ENCODE measurements around the gene CDC27.
"Not testable (repeated sequence)": the region's sequence is repeated elsewhere in the genome, so short reads cannot be mapped to it uniquely, and the experiment has no call there.

DNA sequence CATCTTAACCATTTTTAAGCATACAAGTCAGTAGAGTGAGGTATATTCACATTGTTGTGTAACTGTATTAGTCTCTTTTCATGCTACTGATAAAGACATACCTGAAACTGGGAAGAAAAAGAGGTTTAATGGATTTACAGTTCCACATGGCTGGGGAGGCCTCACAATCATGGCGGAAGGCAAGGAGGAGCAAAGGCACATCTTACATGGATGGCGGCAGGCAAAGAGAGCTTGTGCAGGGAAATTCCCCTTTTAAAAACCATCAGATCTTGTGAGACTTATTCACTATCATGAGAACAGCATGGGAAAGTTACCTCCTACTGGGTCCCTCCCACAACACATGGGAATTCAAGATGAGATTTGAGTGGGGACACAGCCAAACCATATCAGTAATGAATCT lies 35.0 kb upstream of the CDC27 start:
- TF ChIP-seq, protein P1, sequence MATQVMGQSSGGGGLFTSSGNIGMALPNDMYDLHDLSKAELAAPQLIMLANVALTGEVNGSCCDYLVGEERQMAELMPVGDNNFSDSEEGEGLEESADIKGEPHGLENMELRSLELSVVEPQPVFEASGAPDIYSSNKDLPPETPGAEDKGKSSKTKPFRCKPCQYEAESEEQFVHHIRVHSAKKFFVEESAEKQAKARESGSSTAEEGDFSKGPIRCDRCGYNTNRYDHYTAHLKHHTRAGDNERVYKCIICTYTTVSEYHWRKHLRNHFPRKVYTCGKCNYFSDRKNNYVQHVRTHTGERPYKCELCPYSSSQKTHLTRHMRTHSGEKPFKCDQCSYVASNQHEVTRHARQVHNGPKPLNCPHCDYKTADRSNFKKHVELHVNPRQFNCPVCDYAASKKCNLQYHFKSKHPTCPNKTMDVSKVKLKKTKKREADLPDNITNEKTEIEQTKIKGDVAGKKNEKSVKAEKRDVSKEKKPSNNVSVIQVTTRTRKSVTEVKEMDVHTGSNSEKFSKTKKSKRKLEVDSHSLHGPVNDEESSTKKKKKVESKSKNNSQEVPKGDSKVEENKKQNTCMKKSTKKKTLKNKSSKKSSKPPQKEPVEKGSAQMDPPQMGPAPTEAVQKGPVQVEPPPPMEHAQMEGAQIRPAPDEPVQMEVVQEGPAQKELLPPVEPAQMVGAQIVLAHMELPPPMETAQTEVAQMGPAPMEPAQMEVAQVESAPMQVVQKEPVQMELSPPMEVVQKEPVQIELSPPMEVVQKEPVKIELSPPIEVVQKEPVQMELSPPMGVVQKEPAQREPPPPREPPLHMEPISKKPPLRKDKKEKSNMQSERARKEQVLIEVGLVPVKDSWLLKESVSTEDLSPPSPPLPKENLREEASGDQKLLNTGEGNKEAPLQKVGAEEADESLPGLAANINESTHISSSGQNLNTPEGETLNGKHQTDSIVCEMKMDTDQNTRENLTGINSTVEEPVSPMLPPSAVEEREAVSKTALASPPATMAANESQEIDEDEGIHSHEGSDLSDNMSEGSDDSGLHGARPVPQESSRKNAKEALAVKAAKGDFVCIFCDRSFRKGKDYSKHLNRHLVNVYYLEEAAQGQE (IDR thresholded peaks at IDR 0.05; ENCODE audit: insufficient read depth in 1 of 2, low read depth in 2 of 2, low read length in 1 of 2): not testable (repeated sequence)
- TF ChIP-seq, protein P2, sequence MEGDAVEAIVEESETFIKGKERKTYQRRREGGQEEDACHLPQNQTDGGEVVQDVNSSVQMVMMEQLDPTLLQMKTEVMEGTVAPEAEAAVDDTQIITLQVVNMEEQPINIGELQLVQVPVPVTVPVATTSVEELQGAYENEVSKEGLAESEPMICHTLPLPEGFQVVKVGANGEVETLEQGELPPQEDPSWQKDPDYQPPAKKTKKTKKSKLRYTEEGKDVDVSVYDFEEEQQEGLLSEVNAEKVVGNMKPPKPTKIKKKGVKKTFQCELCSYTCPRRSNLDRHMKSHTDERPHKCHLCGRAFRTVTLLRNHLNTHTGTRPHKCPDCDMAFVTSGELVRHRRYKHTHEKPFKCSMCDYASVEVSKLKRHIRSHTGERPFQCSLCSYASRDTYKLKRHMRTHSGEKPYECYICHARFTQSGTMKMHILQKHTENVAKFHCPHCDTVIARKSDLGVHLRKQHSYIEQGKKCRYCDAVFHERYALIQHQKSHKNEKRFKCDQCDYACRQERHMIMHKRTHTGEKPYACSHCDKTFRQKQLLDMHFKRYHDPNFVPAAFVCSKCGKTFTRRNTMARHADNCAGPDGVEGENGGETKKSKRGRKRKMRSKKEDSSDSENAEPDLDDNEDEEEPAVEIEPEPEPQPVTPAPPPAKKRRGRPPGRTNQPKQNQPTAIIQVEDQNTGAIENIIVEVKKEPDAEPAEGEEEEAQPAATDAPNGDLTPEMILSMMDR (IDR thresholded peaks at IDR 0.05): not testable (repeated sequence)
- not testable (repeated sequence) for TF ChIP-seq POLR2AphosphoS5, TCF7L2 (IDR thresholded peaks at IDR 0.05; ENCODE audit: low read depth, low read length)

Measured in Panc1 (cell line).